Duodenal mucosa (tissue), 2 donors: ENCODE data around the gene KIAA0753.
A peak's percentile ranks its signal among the peaks of the same experiment; 100 is the strongest.

Experiments used
- H3K27ac ChIP-seq: one replicate; pipeline ENCODE4 v1.7.0; 2013; ENCODE audit warnings: low read depth, low read length
- H3K27me3 ChIP-seq, 2 donors: one replicate each; pipeline ENCODE4 v1.7.0; 2013; ENCODE audit warnings: low read length in 2 of 2, control low read depth in 1 of 2; ENCODE audit not compliant: insufficient read depth in 2 of 2, control insufficient read depth in 1 of 2
- H3K36me3 ChIP-seq, 2 donors: one replicate each; pipeline ENCODE4 v1.7.0; 2013; ENCODE audit warnings: low read length in 2 of 2, control low read depth in 1 of 2; ENCODE audit not compliant: insufficient read depth in 2 of 2, control insufficient read depth in 1 of 2
- H3K4me1 ChIP-seq, 2 donors: one replicate each; pipeline ENCODE4 v1.7.0; 2013; ENCODE audit warnings: low read length in 2 of 2, control low read depth in 1 of 2; ENCODE audit not compliant: insufficient read depth in 2 of 2, control insufficient read depth in 1 of 2
- H3K4me3 ChIP-seq, 2 donors: one replicate each; pipeline ENCODE4 v1.7.0; 2013; ENCODE audit warnings: low read length in 2 of 2, low read depth in 1 of 2
- H3K9ac ChIP-seq, 2 donors: one replicate each; pipeline ENCODE4 v1.7.0; 2013; ENCODE audit warnings: low read length in 2 of 2, low read depth in 1 of 2
- H3K9me3 ChIP-seq, 2 donors: one replicate each; pipeline ENCODE4 v1.7.0; 2013; ENCODE audit warnings: low read length in 2 of 2, control low read depth in 1 of 2; ENCODE audit not compliant: control insufficient read depth in 1 of 2

Gene KIAA0753

GRCh38 chr17:6643451-6644125, 3.1 kb upstream of the KIAA0753 start:
- Histone ChIP-seq H3K9ac (no peak overlapping the region), H3K27me3 (no peaks in the 10 kb centered on the region), H3K9me3 (no peaks in the 10 kb centered on the region), H3K36me3 (peaks cover 14 to 42% of the 10 kb centered on the region in 2 donors), H3K27ac (no peak overlapping the region), H3K4me3 (no peak overlapping the region), H3K4me1 (peaks cover 21 to 30% of the 10 kb centered on the region in 2 donors)

DNA sequence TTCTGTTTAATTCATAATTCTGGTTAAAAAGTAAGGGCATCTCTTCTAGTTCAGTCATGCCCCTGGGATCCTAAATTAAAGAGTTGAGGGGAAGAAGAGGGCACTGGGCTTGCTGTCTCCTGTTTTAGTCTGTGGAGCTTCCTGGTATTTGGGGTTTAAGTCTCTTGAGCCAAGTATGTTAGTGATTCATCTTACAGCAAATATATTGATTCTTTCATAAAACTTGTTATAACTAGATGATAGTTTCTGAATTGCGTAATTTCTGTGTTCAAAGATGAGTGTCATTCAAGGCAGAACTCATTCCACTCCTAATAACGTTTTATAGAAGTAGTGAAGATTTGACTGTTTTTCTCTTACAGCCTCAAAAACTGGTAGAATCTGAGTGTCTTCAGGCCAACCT, 2.1 kb upstream of the KIAA0753 start:
- Histone ChIP-seq H3K4me3 (peak overlapping the region in 1 of 2 donors; percentile 93), H3K9ac (peak overlapping the region in 1 of 2 donors; percentile 90), H3K4me1 (peaks cover 24 to 32% of the 10 kb centered on the region in 2 donors), H3K36me3 (peaks cover 14 to 37% of the 10 kb centered on the region in 2 donors), H3K27me3 (no peaks in the 10 kb centered on the region), H3K9me3 (no peaks in the 10 kb centered on the region), H3K27ac (no peak overlapping the region)

GRCh38 chr17:6641247-6641863, 844 bp upstream of the KIAA0753 start:
- Histone ChIP-seq H3K27ac (peak overlapping the region; percentile 84), H3K27me3 (no peaks in the 10 kb centered on the region), H3K9ac (peak overlapping the region; percentile 90 to 93), H3K9me3 (no peaks in the 10 kb centered on the region), H3K4me1 (peaks cover 24 to 32% of the 10 kb centered on the region in 2 donors), H3K36me3 (peaks cover 14 to 26% of the 10 kb centered on the region in 2 donors), H3K4me3 (peak overlapping the region; percentile 93 to 96)

DNA sequence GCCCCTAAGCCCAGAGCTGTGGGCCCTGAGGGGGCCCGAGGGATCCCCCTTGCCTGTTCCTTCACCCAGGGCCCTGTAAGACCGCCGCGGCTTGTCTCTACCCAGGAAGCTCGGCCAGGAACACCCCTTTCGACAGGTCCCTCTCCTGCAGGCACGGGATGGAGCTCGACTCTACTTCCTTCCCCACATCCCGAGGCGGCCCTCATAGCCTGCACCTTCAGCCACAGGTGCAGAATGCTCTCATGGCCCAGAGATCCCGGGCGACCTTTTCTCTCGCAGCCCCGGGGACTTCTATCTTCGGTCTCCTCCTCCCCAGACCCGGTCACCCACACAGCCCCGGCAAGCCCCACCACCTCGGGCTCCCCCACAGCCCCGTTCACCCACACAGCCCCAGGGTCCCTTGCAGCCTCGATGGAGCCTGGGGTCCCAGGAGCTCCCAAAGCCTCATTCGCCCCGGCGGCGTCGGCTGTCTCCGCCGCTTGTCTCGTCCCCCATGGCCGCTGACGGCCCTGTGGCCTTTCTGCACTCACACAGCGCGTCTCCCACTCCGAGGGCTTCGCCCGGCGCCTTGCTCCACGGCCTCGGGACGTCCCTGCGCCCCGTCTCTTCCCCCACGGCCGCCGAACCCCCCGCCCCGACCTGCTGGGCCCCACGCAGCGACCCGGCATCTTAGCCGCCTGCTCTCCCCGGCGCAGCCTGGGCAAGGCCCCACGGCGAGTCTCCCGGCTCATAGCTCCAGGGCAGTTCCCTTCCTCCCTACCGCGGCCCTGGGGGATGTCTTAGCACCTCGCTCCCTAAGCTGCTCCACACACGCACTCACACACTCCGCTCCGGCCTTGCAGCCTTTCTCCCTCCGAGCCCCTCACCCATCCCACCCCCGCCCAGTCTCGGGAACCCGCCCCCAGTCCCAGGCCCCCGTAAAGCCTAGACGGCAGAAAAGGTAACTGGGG, 650 bp downstream of the KIAA0753 start:
- Histone ChIP-seq H3K4me3 (peak overlapping the region; percentile 93 to 96), H3K9ac (peak overlapping the region; percentile 90 to 93), H3K36me3 (peaks cover 12 to 19% of the 10 kb centered on the region in 2 donors), H3K4me1 (peaks cover 24 to 32% of the 10 kb centered on the region in 2 donors), H3K27ac (peak overlapping the region; percentile 84), H3K27me3 (no peaks in the 10 kb centered on the region), H3K9me3 (no peaks in the 10 kb centered on the region)

GRCh38 chr17:6639014-6639585, 1.4 kb downstream of the KIAA0753 start:
- Histone ChIP-seq H3K9ac (peak overlapping the region; percentile 81 to 90), H3K9me3 (no peaks in the 10 kb centered on the region), H3K4me1 (peaks cover 24 to 32% of the 10 kb centered on the region in 2 donors), H3K27ac (no peak overlapping the region), H3K4me3 (peak overlapping the region; percentile 93 to 96), H3K27me3 (no peaks in the 10 kb centered on the region), H3K36me3 (peaks cover 10 to 12% of the 10 kb centered on the region in 2 donors)

- Histone ChIP-seq H3K4me3 (peak overlapping the region in 1 of 2 donors; percentile 96), H3K27me3 (no peaks in the 10 kb centered on the region), H3K9ac (peak overlapping the region in 1 of 2 donors; percentile 90), H3K36me3 (peaks cover 2 to 11% of the 10 kb centered on the region in 2 donors), H3K27ac (no peak overlapping the region), H3K4me1 (peaks cover 24 to 32% of the 10 kb centered on the region in 2 donors), H3K9me3 (no peaks in the 10 kb centered on the region)
These were observed 2.2 kb downstream of the KIAA0753 start for GRCh38 chr17:6638046-6638908.

- H3K4me3 ChIP-seq = no peak overlapping the region
- H3K36me3 ChIP-seq = peaks cover 4 to 13% of the 10 kb centered on the region in 2 donors
- no peak overlapping the region for H3K9ac ChIP-seq
- H3K9me3 ChIP-seq = no peaks in the 10 kb centered on the region
- H3K27ac ChIP-seq = no peak overlapping the region
- peaks cover 20 to 29% of the 10 kb centered on the region in 2 donors for H3K4me1 ChIP-seq
- no peaks in the 10 kb centered on the region for H3K27me3 ChIP-seq
These were observed 3.1 kb downstream of the KIAA0753 start for GRCh38 chr17:6637458-6637840.

DNA sequence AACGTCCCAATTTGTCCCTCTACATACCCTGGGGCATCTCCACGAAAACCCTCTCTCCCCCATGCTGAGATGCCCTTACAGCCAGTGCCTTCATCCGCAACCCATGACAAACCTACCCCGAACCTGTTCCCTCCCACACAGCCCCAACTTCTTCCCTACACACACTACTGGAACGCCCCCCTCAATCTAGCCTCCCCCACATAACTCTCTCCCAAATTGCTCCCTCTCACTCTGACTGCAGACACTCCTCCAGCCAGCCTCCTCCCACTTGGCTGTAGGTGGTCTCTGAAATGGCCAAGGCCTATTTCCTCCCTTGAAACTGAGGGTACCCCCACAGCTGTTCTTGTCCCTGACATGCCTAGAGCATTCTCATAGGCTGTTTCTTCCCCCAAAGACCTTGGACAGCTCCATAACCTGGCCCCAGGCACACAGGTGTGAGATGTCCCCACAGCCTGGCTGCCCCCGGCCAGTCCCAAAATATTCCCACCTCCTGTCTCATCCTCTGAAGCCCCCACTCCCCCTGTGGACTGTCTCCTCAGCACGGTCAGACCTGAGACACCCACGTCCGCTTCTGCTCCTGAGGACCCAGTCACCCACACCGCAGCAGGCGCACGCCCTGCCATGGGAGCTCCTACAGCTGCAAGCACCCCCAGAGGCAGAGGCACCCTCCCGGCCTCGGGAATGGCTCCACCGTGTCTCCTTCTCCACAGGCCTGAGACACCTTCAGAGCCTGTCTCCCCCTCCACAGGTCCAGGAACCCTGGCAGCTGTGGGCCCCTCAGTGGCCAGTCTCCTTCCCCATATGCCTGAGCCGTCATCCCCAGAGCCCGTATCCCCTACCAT, 3.7 kb downstream of the KIAA0753 start:
- H3K27ac ChIP-seq = no peak overlapping the region
- peaks cover 4 to 19% of the 10 kb centered on the region in 2 donors for H3K36me3 ChIP-seq
- H3K4me1 ChIP-seq = peaks cover 14 to 23% of the 10 kb centered on the region in 2 donors
- H3K4me3 ChIP-seq = no peak overlapping the region
- no peak overlapping the region for H3K9ac ChIP-seq
- H3K27me3 ChIP-seq = no peaks in the 10 kb centered on the region
- no peaks in the 10 kb centered on the region for H3K9me3 ChIP-seq
